ENCODE results near the gene UBASH3A. TPM values are rescaled to one million over a fixed set of nuclear protein-coding genes. Genes with fewer than 3 reads are reported as not detected.
A peak's percentile ranks its signal among the peaks of the same experiment; 100 is the strongest.

UBASH3A gene
- total RNA-seq, 1 donor from 2014 or later, result 1.5 TPM

- peak overlapping the region; percentile 18 for H3K27ac ChIP-seq
- no peaks in the 10 kb centered on the region for H3K36me3 ChIP-seq
- TF ChIP-seq CTCF (IDR thresholded peaks at IDR 0.05), result no peak
- H3K9me3 ChIP-seq, result no peaks in the 10 kb centered on the region
- H3K4me3 ChIP-seq, result no peak overlapping the region
- intact Hi-C loops (cut with DNase I), result no loop called here
- DNase-seq (no peak), ATAC-seq (peak; percentile 61)
- H3K4me1 ChIP-seq, result peaks cover 14% of the 10 kb centered on the region
- H3K27me3 ChIP-seq, result no peaks in the 10 kb centered on the region
Observed at GRCh38 chr21:42461881-42462877, 58.5 kb downstream of the UBASH3A start.

- DNase-seq (no peak), ATAC-seq (peak; percentile 34)
- Histone ChIP-seq H3K27ac (no peak overlapping the region), H3K4me3 (no peak overlapping the region), H3K36me3 (no peaks in the 10 kb centered on the region), H3K4me1 (peaks cover 14% of the 10 kb centered on the region), H3K27me3 (no peaks in the 10 kb centered on the region), H3K9me3 (no peaks in the 10 kb centered on the region)
- intact Hi-C loops (cut with DNase I), result no loop called here
- no peak for TF ChIP-seq CTCF (IDR thresholded peaks at IDR 0.05)
Observed at GRCh38 chr21:42463861-42464515, 60.3 kb downstream of the UBASH3A start.

- peaks cover 14% of the 10 kb centered on the region for H3K4me1 ChIP-seq
- no peaks in the 10 kb centered on the region for H3K27me3 ChIP-seq
- intact Hi-C loops (cut with DNase I), result no loop called here
- no peak for DNase-seq
- H3K36me3 ChIP-seq, result no peaks in the 10 kb centered on the region
- H3K27ac ChIP-seq, result no peak overlapping the region
- no peaks in the 10 kb centered on the region for H3K9me3 ChIP-seq
- no peak overlapping the region for H3K4me3 ChIP-seq
- ATAC-seq, result peak; percentile 45
- TF ChIP-seq CTCF (IDR thresholded peaks at IDR 0.05), result no peak
Observed at GRCh38 chr21:42465008-42465802, 61.5 kb downstream of the UBASH3A start.

GRCh38 chr21:42465803-42466127 lies 62.1 kb downstream of the UBASH3A start:
- no peaks in the 10 kb centered on the region for H3K36me3 ChIP-seq
- H3K27ac ChIP-seq, result no peak overlapping the region
- DNase-seq, result no peak
- no peaks in the 10 kb centered on the region for H3K27me3 ChIP-seq
- peaks cover 14% of the 10 kb centered on the region for H3K4me1 ChIP-seq
- H3K9me3 ChIP-seq, result no peaks in the 10 kb centered on the region
- no peak for TF ChIP-seq CTCF (IDR thresholded peaks at IDR 0.05)
- no peak overlapping the region for H3K4me3 ChIP-seq
- ATAC-seq, result no peak
- intact Hi-C loops (cut with DNase I), result no loop called here

GRCh38 chr21:42466700-42467099 lies 63.0 kb downstream of the UBASH3A start:
- H3K27ac ChIP-seq, result no peak overlapping the region
- peaks cover 14% of the 10 kb centered on the region for H3K4me1 ChIP-seq
- intact Hi-C loops (cut with DNase I), result no loop called here
- DNase-seq, result no peak
- H3K9me3 ChIP-seq, result no peaks in the 10 kb centered on the region
- TF ChIP-seq CTCF (IDR thresholded peaks at IDR 0.05), result no peak
- no peaks in the 10 kb centered on the region for H3K36me3 ChIP-seq
- no peaks in the 10 kb centered on the region for H3K27me3 ChIP-seq
- no peak overlapping the region for H3K4me3 ChIP-seq
- no peak for ATAC-seq

All from upper lobe of right lung (tissue), 1 donor.